Measurements from ENCODE around the gene CADM3. TPM values are rescaled to one million over a fixed set of nuclear protein-coding genes. Genes with fewer than 3 reads are reported as not detected.

Gene CADM3
- total and polyA plus RNA-seq, 2 experiments from 2014 or later, result 2.0 to 4.4 TPM

- TF ChIP-seq ZNF462 (CRISPR knock-in tag; IDR thresholded peaks at IDR 0.05) (no peak), EZH2phosphoT487 (IDR thresholded peaks at IDR 0.05; ENCODE audit: unreplicated experiment) (no peak), POLR2AphosphoS5 (IDR thresholded peaks at IDR 0.05; ENCODE audit: low read depth) (no peak), ETS1 (IDR thresholded peaks at IDR 0.05) (no peak), NANOG (IDR thresholded peaks at IDR 0.05; ENCODE audit: borderline replicate concordance) (no peak), CTCF (conservative IDR thresholded peaks at IDR 0.05; ENCODE audit: low read depth in 2 of 2) (no peak), ZNF114 (CRISPR knock-in tag; IDR thresholded peaks at IDR 0.05) (no peak)
These were observed 68.3 kb downstream of the CADM3 start (continued) for GRCh38 chr1:159239551-159240220.
